ENCODE data around the gene CD48. TPM values are rescaled to one million over a fixed set of nuclear protein-coding genes. Genes with fewer than 3 reads are reported as not detected.

The CD48 gene
- total RNA-seq, 1 donor from 2014 or later = not detected

DNA sequence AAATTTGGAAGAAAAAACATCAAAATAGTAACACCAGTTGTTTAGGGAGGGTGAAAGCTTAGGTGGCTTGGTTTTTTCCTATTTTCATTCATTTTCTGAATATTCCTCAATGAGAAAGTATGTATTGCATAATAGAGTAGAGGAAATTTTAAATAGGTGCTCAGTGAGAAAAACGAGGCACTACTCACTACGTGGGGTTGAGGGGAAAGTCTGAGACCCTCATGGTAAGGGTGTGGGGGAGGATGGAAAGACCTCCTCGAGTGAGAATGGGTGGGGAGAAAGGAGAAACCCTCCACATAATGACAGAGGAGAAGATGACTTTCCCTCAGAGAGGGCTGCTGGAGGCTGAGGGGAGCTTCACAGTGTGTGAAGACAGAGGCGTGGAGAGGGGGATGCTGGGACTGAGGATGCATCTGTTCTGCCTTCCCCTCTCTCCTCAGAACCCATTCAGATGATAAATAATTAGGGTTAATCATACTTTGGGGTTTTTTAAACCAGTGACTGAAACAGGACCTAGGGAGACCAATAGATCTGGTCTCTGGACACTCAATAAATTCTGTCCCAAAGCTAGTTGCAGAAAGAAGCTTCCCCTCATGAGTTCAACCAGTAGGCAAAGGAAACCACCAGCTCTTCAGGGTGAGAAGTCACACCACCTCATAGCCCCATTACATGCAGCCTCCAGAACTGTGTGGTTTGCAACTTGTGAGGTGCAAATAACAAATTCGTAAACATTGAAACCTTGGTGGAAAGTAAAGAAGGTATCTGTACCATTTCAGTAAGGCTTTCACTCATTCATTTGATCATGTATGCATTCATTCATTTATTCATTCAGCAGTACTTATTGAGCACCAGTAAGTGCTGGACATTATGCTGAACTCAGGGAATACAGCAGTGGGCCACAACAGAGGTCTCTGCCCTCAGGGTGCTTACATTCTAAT, 44.6 kb upstream of the CD48 start:
- Mint-ChIP-seq H3K4me1 (ENCODE audit: low read depth) (peaks cover 3% of the 10 kb centered on the region), H3K36me3 (ENCODE audit: low read depth) (no peaks in the 10 kb centered on the region), H3K27ac (ENCODE audit: unreplicated experiment) (no peak overlapping the region), H3K4me3 (ENCODE audit: unreplicated experiment) (no peak overlapping the region), H3K27me3 (ENCODE audit: low read depth) (peaks cover 3% of the 10 kb centered on the region), H3K9me3 (ENCODE audit: low read depth) (no peaks in the 10 kb centered on the region)
- no peak for DNase-seq (ENCODE audit: low spot score)
- TF ChIP-seq, protein P1, sequence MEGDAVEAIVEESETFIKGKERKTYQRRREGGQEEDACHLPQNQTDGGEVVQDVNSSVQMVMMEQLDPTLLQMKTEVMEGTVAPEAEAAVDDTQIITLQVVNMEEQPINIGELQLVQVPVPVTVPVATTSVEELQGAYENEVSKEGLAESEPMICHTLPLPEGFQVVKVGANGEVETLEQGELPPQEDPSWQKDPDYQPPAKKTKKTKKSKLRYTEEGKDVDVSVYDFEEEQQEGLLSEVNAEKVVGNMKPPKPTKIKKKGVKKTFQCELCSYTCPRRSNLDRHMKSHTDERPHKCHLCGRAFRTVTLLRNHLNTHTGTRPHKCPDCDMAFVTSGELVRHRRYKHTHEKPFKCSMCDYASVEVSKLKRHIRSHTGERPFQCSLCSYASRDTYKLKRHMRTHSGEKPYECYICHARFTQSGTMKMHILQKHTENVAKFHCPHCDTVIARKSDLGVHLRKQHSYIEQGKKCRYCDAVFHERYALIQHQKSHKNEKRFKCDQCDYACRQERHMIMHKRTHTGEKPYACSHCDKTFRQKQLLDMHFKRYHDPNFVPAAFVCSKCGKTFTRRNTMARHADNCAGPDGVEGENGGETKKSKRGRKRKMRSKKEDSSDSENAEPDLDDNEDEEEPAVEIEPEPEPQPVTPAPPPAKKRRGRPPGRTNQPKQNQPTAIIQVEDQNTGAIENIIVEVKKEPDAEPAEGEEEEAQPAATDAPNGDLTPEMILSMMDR (IDR thresholded peaks at IDR 0.05) = no peak

DNA sequence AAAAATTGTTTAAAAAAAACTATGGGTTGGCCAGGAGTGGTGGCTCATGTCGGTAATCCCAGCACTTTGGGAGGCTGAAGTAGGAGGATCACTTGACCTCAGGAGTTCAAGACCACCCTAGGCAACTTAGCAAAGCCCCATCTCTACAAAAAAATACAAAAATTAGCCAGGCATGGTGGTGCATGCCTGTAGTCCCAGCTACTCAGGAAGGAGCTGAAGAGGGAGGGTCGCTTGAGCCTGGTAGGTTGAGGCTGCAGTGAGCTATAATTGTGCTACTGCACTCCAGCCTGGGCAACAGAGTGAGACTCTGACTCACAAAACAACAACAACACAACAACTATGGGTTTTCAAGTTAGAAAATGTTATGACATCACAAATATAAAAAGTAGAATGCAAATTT, 43.8 kb upstream of the CD48 start:
- TF ChIP-seq, protein P1 (IDR thresholded peaks at IDR 0.05) = no peak
- H3K27ac Mint-ChIP-seq (ENCODE audit: unreplicated experiment) = no peak overlapping the region
- H3K4me3 Mint-ChIP-seq (ENCODE audit: unreplicated experiment) = no peak overlapping the region
- peaks cover 5% of the 10 kb centered on the region for H3K27me3 Mint-ChIP-seq (ENCODE audit: low read depth)
- peaks cover 3% of the 10 kb centered on the region for H3K4me1 Mint-ChIP-seq (ENCODE audit: low read depth)
- no peaks in the 10 kb centered on the region for H3K9me3 Mint-ChIP-seq (ENCODE audit: low read depth)
- H3K36me3 Mint-ChIP-seq (ENCODE audit: low read depth) = no peaks in the 10 kb centered on the region
- DNase-seq (ENCODE audit: low spot score) = no peak

DNA sequence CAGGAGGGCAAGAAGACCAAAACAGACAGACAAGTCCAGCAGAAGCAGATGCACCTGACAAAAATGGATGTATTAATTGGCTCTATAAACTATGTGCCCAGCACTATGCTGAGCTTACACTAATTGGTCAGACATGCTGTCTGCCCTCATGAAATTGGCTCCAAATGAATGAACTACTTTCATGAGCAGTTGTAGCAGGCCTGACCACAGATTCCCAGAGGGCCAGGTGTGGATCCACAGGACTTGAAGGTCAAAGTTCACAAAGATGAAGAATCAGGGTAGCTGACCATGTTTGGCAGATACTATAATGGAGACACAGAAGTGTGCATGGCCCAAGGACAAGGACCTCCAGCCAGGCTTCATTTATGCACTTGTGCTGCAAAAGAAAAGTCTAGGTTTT, 42.0 kb upstream of the CD48 start:
- no peak overlapping the region for H3K4me3 Mint-ChIP-seq (ENCODE audit: unreplicated experiment)
- H3K9me3 Mint-ChIP-seq (ENCODE audit: low read depth) = no peaks in the 10 kb centered on the region
- no peak overlapping the region for H3K27ac Mint-ChIP-seq (ENCODE audit: unreplicated experiment)
- TF ChIP-seq, protein P1 (IDR thresholded peaks at IDR 0.05) = no peak
- peaks cover 6% of the 10 kb centered on the region for H3K27me3 Mint-ChIP-seq (ENCODE audit: low read depth)
- peaks cover 3% of the 10 kb centered on the region for H3K4me1 Mint-ChIP-seq (ENCODE audit: low read depth)
- DNase-seq (ENCODE audit: low spot score) = no peak
- H3K36me3 Mint-ChIP-seq (ENCODE audit: low read depth) = no peaks in the 10 kb centered on the region

DNA sequence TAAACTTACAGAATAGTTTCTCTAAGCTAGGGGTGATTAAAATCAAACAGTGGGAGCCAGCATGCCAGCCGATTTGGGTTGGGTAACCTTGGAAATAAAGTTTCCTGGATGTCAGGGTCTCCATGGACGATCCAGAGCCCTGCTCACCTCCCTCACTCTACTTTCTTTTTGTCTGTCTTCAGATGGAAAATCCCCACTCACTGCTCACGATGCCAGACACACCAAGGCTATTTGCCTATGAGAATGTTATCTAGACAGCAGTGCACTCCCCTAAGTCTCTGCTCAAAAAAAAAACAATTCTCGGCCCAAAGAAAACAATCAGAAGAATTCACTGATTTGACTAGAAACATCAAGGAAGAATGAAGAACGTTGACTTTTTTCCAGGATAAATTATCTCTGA, 41.3 kb upstream of the CD48 start:
- Mint-ChIP-seq H3K36me3 (ENCODE audit: low read depth) (no peaks in the 10 kb centered on the region), H3K9me3 (ENCODE audit: low read depth) (no peaks in the 10 kb centered on the region), H3K27ac (ENCODE audit: unreplicated experiment) (no peak overlapping the region), H3K4me1 (ENCODE audit: low read depth) (peaks cover 3% of the 10 kb centered on the region), H3K27me3 (ENCODE audit: low read depth) (peaks cover 7% of the 10 kb centered on the region), H3K4me3 (ENCODE audit: unreplicated experiment) (no peak overlapping the region)
- TF ChIP-seq, protein P1 (IDR thresholded peaks at IDR 0.05) = no peak
- no peak for DNase-seq (ENCODE audit: low spot score)

DNA sequence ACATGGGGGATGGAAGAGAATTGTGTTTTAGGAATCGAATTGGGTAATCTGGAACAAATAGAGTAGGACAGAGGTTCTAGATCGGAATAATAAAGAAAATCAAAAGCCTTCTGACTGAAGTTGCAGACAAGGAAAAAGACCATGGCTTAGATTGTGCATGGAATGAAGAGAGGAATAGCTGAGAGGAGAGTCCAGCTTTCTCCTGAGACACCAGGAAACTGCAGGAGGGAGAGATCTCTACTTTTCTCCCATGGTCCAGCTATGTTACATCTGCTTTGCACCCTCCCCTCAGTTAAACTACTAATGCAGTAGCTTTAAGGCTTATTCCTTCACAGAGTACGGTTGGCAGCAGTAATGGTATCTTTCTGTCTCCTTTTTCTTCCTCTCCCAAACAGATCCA, 40.8 kb upstream of the CD48 start:
- Mint-ChIP-seq H3K36me3 (ENCODE audit: low read depth) (no peaks in the 10 kb centered on the region), H3K27ac (ENCODE audit: unreplicated experiment) (no peak overlapping the region), H3K4me1 (ENCODE audit: low read depth) (peaks cover 3% of the 10 kb centered on the region), H3K27me3 (ENCODE audit: low read depth) (peaks cover 9% of the 10 kb centered on the region), H3K9me3 (ENCODE audit: low read depth) (no peaks in the 10 kb centered on the region), H3K4me3 (ENCODE audit: unreplicated experiment) (no peak overlapping the region)
- DNase-seq (ENCODE audit: low spot score) = no peak
- TF ChIP-seq, protein P1 (IDR thresholded peaks at IDR 0.05) = no peak

Data from chondrocyte (in vitro differentiated cells).